ENCODE data around the gene DENND11. TPM values are rescaled to one million over a fixed set of nuclear protein-coding genes. Genes with fewer than 3 reads are reported as not detected.

DENND11 gene
- total and polyA plus RNA-seq, 2 experiments from 2014 or later: 5.6 to 29.5 TPM

DNA sequence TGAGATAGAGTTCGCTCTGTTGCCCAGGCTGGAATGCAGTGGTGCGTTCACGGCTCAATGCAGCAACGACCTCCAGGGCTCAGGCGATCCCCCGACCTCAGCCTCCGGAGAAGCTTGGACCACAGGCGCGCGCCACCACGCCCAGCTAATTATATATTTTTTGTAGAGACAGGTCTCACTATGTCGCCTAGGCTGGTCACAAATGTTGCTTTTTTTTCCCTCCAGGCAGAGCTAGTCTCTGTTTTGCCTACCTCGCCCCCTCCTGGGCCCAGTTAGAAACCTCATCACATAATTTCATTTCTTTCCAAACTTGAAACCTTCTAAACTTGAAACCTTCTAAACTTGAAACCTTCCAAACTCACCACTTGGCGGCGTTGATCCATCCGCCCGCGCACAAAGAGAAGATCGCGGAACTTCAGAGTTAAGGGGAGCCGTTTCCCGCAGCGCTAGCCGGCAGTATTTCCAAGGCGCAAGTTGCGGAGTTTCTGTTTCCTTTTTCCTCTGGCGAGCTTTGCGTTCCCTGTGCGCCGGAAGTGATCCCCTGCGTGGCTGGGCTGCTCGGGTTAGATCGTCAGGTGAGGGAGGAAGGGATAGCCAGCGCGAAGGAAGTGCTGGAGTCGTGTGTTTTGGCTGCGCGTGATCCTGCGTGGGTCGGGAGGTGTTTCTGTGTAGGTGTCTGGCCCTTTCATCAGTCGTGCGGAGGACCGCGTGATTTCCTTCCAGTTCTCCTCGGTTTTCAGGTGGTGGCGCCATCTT lies 36.0 kb upstream of the DENND11 start, which contains the start of gene SSBP1:
Gene SSBP1 (plus strand): TSS at position 523 of the 756 bp plus-strand sequence. CDS start 809 bp downstream, outside the sequence.
- Histone ChIP-seq H3K79me2 (peaks cover 32% of the 10 kb centered on the region), H3K36me3 (replicated peaks; ENCODE audit: insufficient read depth, low read depth) (no peaks in the 10 kb centered on the region), H3K9me3 (ENCODE audit: low read depth) (no peaks in the 10 kb centered on the region), H4K20me1 (ENCODE audit: insufficient read depth, poor library complexity, severe bottlenecking) (no peaks in the 10 kb centered on the region), H3K4me1 (ENCODE audit: insufficient read depth) (peaks cover 8% of the 10 kb centered on the region), H3K9me2 (replicated peaks; ENCODE audit: insufficient read depth) (no peaks in the 10 kb centered on the region), H3K27ac (peak within 1 kb of the TSS; percentile 83), H2AFZ (peak within 1 kb of the TSS; percentile 84), H3K4me2 (peak within 1 kb of the TSS; percentile 82), H3K4me3 (peak within 1 kb of the TSS; percentile 48), H3K27me3 (no peaks in the 10 kb centered on the region)
- DNase-seq (ENCODE audit: low spot score): peak; percentile 96
- TF ChIP-seq, protein P1, sequence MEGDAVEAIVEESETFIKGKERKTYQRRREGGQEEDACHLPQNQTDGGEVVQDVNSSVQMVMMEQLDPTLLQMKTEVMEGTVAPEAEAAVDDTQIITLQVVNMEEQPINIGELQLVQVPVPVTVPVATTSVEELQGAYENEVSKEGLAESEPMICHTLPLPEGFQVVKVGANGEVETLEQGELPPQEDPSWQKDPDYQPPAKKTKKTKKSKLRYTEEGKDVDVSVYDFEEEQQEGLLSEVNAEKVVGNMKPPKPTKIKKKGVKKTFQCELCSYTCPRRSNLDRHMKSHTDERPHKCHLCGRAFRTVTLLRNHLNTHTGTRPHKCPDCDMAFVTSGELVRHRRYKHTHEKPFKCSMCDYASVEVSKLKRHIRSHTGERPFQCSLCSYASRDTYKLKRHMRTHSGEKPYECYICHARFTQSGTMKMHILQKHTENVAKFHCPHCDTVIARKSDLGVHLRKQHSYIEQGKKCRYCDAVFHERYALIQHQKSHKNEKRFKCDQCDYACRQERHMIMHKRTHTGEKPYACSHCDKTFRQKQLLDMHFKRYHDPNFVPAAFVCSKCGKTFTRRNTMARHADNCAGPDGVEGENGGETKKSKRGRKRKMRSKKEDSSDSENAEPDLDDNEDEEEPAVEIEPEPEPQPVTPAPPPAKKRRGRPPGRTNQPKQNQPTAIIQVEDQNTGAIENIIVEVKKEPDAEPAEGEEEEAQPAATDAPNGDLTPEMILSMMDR (IDR thresholded peaks at IDR 0.05; ENCODE audit: poor library complexity): peak; percentile 94
- no peak for TF ChIP-seq EZH2phosphoT487 (IDR thresholded peaks at IDR 0.05; ENCODE audit: low read depth, severe bottlenecking, unreplicated experiment)
- 4% methylated on average over 46 of the region's 46 CpGs for WGBS (ENCODE audit: low lambda C conversion rate, missing lambda C conversion rate)

DNA sequence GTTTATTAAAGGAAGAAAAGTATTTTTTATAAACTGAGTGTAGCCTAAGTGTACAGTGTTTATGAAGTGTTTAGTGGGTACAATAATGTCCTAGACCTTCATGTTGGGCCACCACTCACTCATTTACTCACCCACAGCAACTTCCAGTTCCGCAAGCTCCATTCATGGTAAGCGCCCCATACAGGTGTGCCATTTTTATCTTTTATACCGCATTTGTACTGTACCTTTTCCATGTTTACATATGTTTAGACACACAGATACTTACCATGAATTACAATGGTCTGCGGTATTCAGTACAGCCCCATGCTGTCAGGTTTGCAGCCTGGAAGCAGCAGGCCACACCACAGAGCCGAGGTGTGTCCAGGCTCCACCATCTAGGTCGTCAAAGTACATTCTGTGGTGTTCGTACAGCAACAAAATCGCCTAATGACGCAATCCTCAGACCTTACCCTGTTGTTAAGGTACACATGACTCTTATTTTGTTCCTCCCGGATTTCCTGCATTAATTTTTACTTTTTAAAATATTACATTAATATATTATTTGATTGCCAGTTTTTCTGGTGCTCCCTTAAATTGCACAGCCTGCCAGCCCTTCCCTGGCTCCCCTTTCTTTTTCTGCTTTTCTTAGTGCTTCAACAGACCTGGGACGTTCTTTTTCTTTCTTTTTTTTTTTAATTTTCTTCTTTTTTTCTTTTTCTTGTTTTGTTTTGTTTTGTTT lies 35.3 kb upstream of the DENND11 start:
- Histone ChIP-seq H3K9me3 (ENCODE audit: low read depth) (no peaks in the 10 kb centered on the region), H3K4me1 (ENCODE audit: insufficient read depth) (peaks cover 8% of the 10 kb centered on the region), H3K36me3 (replicated peaks; ENCODE audit: insufficient read depth, low read depth) (no peaks in the 10 kb centered on the region), H3K79me2 (peaks cover 32% of the 10 kb centered on the region), H3K4me3 (peak overlapping the region; percentile 39), H3K4me2 (peak overlapping the region; percentile 77), H3K27me3 (no peaks in the 10 kb centered on the region), H4K20me1 (ENCODE audit: insufficient read depth, poor library complexity, severe bottlenecking) (no peaks in the 10 kb centered on the region), H2AFZ (peak overlapping the region; percentile 84), H3K27ac (peak overlapping the region; percentile 82), H3K9me2 (replicated peaks; ENCODE audit: insufficient read depth) (no peaks in the 10 kb centered on the region)
- TF ChIP-seq EZH2phosphoT487 (IDR thresholded peaks at IDR 0.05; ENCODE audit: low read depth, severe bottlenecking, unreplicated experiment): no peak
- TF ChIP-seq, protein P1 (IDR thresholded peaks at IDR 0.05; ENCODE audit: poor library complexity): no peak
- no peak for TF ChIP-seq EZH2 (IDR thresholded peaks at IDR 0.05; ENCODE audit: borderline replicate concordance)
- 76% methylated on average over 10 of the region's 11 CpGs for WGBS (ENCODE audit: low lambda C conversion rate, missing lambda C conversion rate)
- DNase-seq (ENCODE audit: low spot score): peak; percentile 34

DNA sequence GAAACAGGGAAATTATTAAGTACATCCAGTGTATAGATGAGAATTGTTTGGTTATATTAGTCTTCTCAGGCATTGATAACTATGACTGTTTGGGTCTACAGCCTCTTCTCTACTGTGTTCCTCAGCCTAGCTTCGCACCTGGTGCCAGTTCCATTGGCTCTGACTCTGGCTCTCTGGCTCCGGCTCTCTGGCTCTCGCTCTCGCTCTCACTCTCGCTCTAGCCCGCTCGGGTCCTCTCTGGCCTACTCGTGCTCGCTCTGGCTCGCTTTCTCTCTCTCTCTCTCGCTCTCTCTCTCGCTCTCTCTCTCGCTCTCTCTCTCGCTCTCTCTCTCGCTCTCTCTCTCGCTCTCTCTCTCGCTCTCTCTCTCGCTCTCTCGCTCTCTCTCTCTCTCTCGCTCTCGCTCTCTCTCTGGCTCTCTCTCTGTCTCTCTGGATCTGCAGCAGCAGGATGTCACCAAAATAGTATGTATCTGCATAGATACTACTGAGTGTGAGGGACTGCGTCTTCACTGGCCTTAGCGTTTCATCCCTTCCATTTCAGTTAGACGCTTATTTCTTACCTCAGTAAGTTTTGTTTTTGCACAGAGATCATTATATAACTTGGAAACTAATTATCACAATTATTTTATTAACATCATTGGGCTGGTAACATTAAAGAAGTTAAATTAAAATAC lies 29.6 kb upstream of the DENND11 start:
- WGBS (ENCODE audit: low lambda C conversion rate, missing lambda C conversion rate): 85% methylated on average over 15 of the region's 24 CpGs

More for the DNA sequence above, 29.6 kb upstream of the DENND11 start:
- H3K27ac ChIP-seq: no peak overlapping the region
- no peak for TF ChIP-seq EZH2 (IDR thresholded peaks at IDR 0.05; ENCODE audit: borderline replicate concordance)
- TF ChIP-seq EZH2phosphoT487 (IDR thresholded peaks at IDR 0.05; ENCODE audit: low read depth, severe bottlenecking, unreplicated experiment): no peak
- no peaks in the 10 kb centered on the region for H3K9me3 ChIP-seq (ENCODE audit: low read depth)
- H4K20me1 ChIP-seq (ENCODE audit: insufficient read depth, poor library complexity, severe bottlenecking): no peaks in the 10 kb centered on the region
- H3K9me2 ChIP-seq (replicated peaks; ENCODE audit: insufficient read depth): no peaks in the 10 kb centered on the region
- H3K36me3 ChIP-seq (replicated peaks; ENCODE audit: insufficient read depth, low read depth): no peaks in the 10 kb centered on the region
- no peaks in the 10 kb centered on the region for H3K27me3 ChIP-seq
- H2AFZ ChIP-seq: no peak overlapping the region
- H3K4me1 ChIP-seq (ENCODE audit: insufficient read depth): no peaks in the 10 kb centered on the region
- DNase-seq (ENCODE audit: low spot score): no peak
- no peaks in the 10 kb centered on the region for H3K79me2 ChIP-seq
- no peak overlapping the region for H3K4me3 ChIP-seq
- no peak overlapping the region for H3K4me2 ChIP-seq
